ENCODE measurements around the gene APBB2. TPM values are rescaled to one million over a fixed set of nuclear protein-coding genes. Genes with fewer than 3 reads are reported as not detected.

APBB2 gene
- total and polyA plus RNA-seq, 2 of the 8 experiments (the other 6 are each of a cell fraction or from before 2014, with no cell fraction given), result 58.7 to 59.4 TPM

DNA sequence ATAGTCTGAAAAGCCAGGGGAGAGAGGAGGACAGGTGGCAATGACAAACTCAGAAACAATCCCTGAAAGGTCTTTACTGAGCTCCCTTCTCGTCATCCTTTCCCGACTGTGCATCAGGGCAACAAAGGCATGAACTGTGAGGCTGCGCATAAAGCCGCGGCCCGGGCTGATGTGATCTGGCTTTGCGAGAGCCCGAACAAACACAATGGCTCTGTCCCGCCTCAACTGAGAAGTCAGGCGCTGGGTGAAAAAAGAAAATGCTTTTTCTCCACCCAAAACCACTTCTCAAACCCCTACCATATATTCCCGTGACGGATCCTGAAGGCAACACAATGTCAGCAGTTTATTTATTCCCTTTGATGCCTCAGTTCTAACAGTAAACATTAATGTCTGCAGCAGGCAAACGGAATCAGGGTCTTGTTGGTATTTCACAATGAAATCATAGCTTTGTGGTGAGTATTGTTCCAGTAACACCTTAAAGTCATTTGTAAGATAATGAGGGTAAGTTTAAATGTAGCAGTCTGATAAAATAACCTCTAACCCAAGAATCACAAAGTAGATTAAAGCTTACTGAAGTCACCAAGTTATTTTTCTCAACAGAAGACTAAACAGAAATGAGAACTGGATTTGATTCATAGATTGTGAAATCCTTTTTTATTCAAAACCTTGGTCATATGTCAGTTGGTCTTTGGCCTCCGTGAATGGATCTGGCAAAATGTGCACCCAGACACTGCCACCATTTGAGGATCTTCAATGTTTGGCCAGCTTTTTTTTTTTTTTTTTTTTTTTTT, 67.4 kb downstream of the APBB2 start:
- no peaks in the 10 kb centered on the region for H3K79me1 ChIP-seq (ENCODE audit: low read depth, low read length)
- H3K79me2 ChIP-seq (ENCODE audit: control insufficient read depth in 1 of 2, insufficient read depth in 2 of 2, low read length in 2 of 2), result peaks cover 0 to 18% of the 10 kb centered on the region in 2 experiments; a peak in 2 of 4 replicates
- H3K27me3 ChIP-seq (replicated peaks in 1 of 4; ENCODE audit: control insufficient read depth in 3 of 4, extremely low read depth in 1 of 4, insufficient read depth in 3 of 4, low read length in 3 of 4), result no peaks in the 10 kb centered on the region
- no peak for FAIRE-seq
- H3K9ac ChIP-seq (replicated peaks in 1 of 4; ENCODE audit: extremely low read depth in 1 of 4, low read depth in 3 of 4, low read length in 3 of 4), result 0 out of 7 replicates have a peak overlapping the region, but pooled peaks of 1 of the 4 experiments have one; percentile 5
- H3K27ac ChIP-seq (ENCODE audit: low read depth, low read length), result no peak overlapping the region
- DNase-seq (ENCODE audit: low read depth in 1 of 2, low spot score in 2 of 2), result no peak
- no peak overlapping the region for H2BK20ac ChIP-seq (ENCODE audit: low read length)
- H3K14ac ChIP-seq (ENCODE audit: insufficient read length), result no peak overlapping the region
- H4K20me1 ChIP-seq (replicated peaks in 1 of 2; ENCODE audit: control insufficient read depth in 1 of 2, insufficient read depth in 2 of 2, low read length in 2 of 2), result no peaks in the 10 kb centered on the region
- no peak overlapping the region for H3K4me3 ChIP-seq (ENCODE audit: extremely low read depth in 1 of 4, insufficient read depth in 2 of 4, low read depth in 3 of 4, low read length in 4 of 4)
- no peaks in the 10 kb centered on the region for H3K23me2 ChIP-seq (ENCODE audit: low read depth, low read length)
- H3K56ac ChIP-seq (replicated peaks; ENCODE audit: insufficient read length, low read depth, low read length), result no peak overlapping the region
- H4K5ac ChIP-seq (ENCODE audit: insufficient read length, low read depth, low read length), result no peak overlapping the region
- H3K4me1 ChIP-seq (replicated peaks in 1 of 4; ENCODE audit: control insufficient read depth in 3 of 4, insufficient read depth in 4 of 4, low read length in 3 of 4), result peaks cover 2 to 11% (median 7%) of the 10 kb centered on the region in 4 experiments; a peak in 4 of 7 replicates
- H2BK5ac ChIP-seq (ENCODE audit: low read depth, low read length), result peak overlapping the region; percentile 21; the same call in 1 of the 2 replicates
- ChIA-PET POLR2A (ENCODE audit: partially characterized antibody) (interaction anchor here (0.7 to 1.4 kb wide), 4 partner anchors 11 to 69 kb away, joined by 3 to 4 read pairs (median 3); no protein-coding TSS in a partner anchor), CTCF (ENCODE audit: partially characterized antibody) (interaction anchor here (1.1 to 1.7 kb wide), 3 partner anchors 11 to 65 kb away, joined by 3 to 7 read pairs (median 5); no protein-coding TSS in a partner anchor)
- H4K8ac ChIP-seq (ENCODE audit: extremely low read depth, insufficient read depth, low read length), result no peak overlapping the region
- no peak overlapping the region; a peak in 1 of 4 replicates for H3K4me2 ChIP-seq (ENCODE audit: insufficient read depth in 1 of 2, low read depth in 2 of 2, low read length in 2 of 2)
- no peak overlapping the region for H2BK15ac ChIP-seq (ENCODE audit: low read length)
- peak overlapping the region; percentile 32 for H2BK12ac ChIP-seq (ENCODE audit: low read depth, low read length)
- no peak overlapping the region for H2AFZ ChIP-seq (ENCODE audit: low read length)
- no peak overlapping the region for H4K91ac ChIP-seq (replicated peaks; ENCODE audit: insufficient read length, low read length)
- no peak overlapping the region for H3K23ac ChIP-seq (ENCODE audit: insufficient read length)
- peak overlapping the region; percentile 26; the same call in 1 of the 2 replicates for H3K18ac ChIP-seq (ENCODE audit: extremely low read depth, low read length)
- no peak overlapping the region for H3K4ac ChIP-seq (replicated peaks; ENCODE audit: insufficient read length, low read depth, low read length)
- no peaks in the 10 kb centered on the region for H3K9me3 ChIP-seq (ENCODE audit: insufficient read depth in 2 of 2, low read depth in 1 of 2, low read length in 1 of 2)
- H2AK5ac ChIP-seq (ENCODE audit: low read depth, low read length), result no peak overlapping the region
- H3K36me3 ChIP-seq (ENCODE audit: control insufficient read depth in 2 of 4, insufficient read depth in 4 of 4, low read length in 3 of 4), result no peaks in the 10 kb centered on the region; a peak in 1 of 8 replicates
- H2BK120ac ChIP-seq (replicated peaks; ENCODE audit: low read depth, low read length), result no peak overlapping the region
- WGBS, 2 experiments (ENCODE audit: extremely low coverage in 1 of 2, insufficient coverage in 1 of 2, insufficient read length in 1 of 2, insufficient replicate concordance in 2 of 2, low coverage in 1 of 2, low lambda C conversion rate in 2 of 2, missing lambda C conversion rate in 1 of 2), result 80% methylated on average over 14 of the region's 14 CpGs; no CpG with 5 or more reads in 1 of the 2 experiments
- no peak for TF ChIP-seq CHD2 (IDR thresholded peaks at IDR 0.05; ENCODE audit: low read length)
- TF ChIP-seq RNF2 (IDR thresholded peaks at IDR 0.05; ENCODE audit: borderline replicate concordance, low read depth, low read length, missing control alignments, poor library complexity, severe bottlenecking), result no peak
- no peak for TF ChIP-seq CREB1 (IDR thresholded peaks at IDR 0.05)
- TF ChIP-seq EGR1 (IDR thresholded peaks at IDR 0.05; ENCODE audit: borderline replicate concordance, low read depth, low read length), result no peak
- TF ChIP-seq TCF12 (IDR thresholded peaks at IDR 0.05; ENCODE audit: low read depth, low read length), result no peak
- TF ChIP-seq, protein P1, sequence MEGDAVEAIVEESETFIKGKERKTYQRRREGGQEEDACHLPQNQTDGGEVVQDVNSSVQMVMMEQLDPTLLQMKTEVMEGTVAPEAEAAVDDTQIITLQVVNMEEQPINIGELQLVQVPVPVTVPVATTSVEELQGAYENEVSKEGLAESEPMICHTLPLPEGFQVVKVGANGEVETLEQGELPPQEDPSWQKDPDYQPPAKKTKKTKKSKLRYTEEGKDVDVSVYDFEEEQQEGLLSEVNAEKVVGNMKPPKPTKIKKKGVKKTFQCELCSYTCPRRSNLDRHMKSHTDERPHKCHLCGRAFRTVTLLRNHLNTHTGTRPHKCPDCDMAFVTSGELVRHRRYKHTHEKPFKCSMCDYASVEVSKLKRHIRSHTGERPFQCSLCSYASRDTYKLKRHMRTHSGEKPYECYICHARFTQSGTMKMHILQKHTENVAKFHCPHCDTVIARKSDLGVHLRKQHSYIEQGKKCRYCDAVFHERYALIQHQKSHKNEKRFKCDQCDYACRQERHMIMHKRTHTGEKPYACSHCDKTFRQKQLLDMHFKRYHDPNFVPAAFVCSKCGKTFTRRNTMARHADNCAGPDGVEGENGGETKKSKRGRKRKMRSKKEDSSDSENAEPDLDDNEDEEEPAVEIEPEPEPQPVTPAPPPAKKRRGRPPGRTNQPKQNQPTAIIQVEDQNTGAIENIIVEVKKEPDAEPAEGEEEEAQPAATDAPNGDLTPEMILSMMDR (IDR thresholded peaks at IDR 0.05; ENCODE audit: control extremely low read depth in 1 of 3, insufficient read depth in 1 of 3, low read depth in 1 of 3, low read length in 3 of 3), result no peak
- TF ChIP-seq NANOG (IDR thresholded peaks at IDR 0.05; ENCODE audit: insufficient read depth, low read depth, low read length, poor library complexity, severe bottlenecking), result no peak
- TF ChIP-seq KDM1A (IDR thresholded peaks at IDR 0.05; ENCODE audit: borderline replicate concordance, low read length), result no peak
- no peak for TF ChIP-seq SP1 (IDR thresholded peaks at IDR 0.05; ENCODE audit: low read depth, low read length)

Data from H1 (cell line).